NCI-H526 treated with DMSO at 0.1 percent for 48 hours (cell line): ENCODE results near the gene WDR53.
"Not testable (repeated sequence)": the region's sequence is repeated elsewhere in the genome, so short reads cannot be mapped to it uniquely, and the experiment has no call there.

Experiments
- DNase-seq: peaks from one replicate; lab custom pipeline; 2025; lab: John Stamatoyannopoulos, UW

Gene WDR53

DNA sequence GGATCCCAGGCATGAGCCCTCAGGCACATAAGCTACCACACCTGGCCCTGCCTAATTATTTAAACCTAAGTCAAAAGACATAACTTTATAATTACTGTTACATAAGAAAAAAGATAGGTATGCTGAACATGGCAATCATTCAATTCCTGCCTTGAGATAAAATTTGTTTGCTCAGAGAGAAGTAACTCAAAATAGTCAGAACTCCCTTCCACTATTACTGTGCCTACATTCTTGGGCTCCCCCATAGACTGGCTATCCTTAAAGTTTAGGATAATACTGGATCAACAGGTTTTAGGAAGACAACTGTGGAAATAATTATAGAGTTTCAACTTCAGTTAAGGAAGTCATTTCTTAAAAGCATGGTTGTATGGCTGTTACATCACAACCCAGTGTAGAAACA is 9.9 kb downstream of the WDR53 start:
- DNase-seq, result no peak

DNA sequence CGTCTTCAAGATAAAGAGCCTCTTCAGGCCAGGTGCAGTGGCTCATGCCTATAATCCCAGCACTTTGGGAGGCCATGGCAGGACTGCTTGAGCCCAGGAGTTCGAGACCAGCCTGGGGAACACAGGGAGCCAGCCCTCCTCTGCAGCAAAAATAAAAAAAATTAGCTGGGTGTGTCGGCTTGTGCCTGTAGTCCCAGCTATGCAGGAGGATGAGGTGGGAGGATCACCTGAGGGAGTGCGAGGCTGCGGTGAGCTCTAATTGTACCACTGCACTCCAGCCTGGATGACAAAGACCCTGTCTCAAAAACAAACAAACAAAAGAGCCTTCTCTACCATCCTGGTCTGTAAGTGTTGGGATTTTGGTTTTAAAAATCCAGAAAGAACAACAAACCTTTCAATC is 11.1 kb downstream of the WDR53 start:
- no peak for DNase-seq

DNA sequence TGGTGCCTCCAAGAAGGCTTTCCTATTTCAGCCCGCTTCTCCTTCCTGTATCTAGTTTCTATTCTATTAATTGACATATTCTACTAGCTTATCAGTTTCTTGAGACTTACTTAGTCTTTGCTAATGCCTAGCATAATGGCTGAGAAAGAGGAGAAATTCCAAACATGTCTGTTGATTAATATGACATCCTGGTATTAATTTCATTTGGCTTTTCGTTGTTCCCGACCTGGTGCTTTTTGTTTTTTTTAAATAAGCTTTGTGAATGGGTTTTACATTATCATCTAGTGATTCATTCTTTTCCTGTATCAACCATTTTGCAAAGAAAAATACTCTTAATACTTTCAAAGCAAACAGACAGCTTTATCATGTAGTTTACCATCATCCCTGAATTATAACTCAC is 13.1 kb downstream of the WDR53 start:
- DNase-seq, result no peak

DNA sequence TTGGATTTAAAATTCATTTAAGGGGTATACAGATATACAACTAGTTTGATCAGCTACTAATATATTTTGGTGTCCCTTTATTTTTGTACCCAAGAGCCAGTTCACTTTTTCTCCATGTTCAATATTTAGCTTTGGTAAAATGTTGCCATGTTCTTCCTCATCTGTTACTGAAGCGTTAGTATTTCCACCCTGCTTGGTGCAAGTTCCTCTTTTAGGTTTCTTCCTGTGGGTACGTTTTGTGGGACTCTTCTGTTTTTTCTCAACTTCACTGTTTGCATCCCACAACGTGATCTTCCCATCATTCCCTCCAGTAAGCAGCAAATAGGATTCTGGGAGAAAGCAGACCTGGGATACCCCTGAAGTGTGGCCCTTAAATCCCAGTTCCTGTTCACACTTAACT is 14.1 kb downstream of the WDR53 start:
- DNase-seq, result no peak

DNA sequence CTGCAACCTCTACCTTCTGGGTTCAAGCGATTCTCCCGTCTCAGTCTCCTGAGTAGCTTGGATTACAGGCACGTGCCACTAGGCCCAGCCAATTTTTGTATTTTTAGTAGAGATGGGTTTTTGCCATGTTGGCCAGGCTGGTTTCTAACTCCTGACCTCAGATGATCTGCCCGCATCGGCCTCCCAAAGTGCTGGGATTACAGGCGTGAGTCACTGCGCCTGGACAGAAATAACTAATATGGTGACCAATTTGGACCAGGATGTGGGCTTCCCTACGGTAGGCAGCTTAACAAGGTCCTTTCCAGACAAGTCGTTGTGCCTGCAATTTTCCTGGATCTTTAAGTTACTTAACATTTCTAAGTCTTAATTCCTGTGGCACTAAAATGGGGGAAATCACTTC is 14.8 kb downstream of the WDR53 start:
- no peak for DNase-seq

DNA sequence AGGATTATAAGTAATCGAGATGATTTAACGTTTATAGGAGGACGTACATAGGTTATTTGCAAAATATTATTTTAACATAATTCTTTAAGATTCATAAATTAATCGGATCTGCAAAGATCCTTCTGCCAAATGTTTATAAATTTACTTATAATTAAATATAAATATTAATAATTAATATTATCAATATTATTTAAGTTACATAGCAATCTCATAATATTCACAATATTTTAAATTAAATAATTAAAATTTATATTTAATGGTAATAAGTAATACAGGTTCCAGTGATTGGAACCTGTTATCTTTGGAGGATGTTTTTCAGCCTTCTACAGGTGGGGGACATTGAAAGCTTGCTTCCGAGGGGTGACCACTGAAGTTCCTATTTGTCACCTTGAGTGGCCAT is 16.1 kb downstream of the WDR53 start:
- DNase-seq, result no peak

DNA sequence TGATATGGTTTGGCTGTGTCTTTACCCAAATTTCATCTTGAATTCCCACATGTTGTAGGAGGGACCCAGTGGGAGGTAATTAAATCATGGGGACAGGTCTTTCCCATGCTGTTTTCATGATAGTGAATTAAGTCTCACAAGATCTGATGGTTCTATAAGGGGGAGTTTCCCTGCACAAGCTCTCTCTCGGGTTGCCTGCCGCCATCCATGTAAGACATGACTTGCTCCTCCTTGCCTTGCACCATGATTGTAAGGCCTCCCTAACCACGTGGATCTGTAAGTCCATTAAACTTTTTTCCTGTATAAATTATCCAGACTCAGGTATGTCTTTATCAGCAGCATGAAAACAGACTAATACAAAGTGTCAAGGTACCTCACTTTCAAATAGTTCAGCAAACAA is 18.2 kb downstream of the WDR53 start:
- DNase-seq, result not testable (repeated sequence)

DNA sequence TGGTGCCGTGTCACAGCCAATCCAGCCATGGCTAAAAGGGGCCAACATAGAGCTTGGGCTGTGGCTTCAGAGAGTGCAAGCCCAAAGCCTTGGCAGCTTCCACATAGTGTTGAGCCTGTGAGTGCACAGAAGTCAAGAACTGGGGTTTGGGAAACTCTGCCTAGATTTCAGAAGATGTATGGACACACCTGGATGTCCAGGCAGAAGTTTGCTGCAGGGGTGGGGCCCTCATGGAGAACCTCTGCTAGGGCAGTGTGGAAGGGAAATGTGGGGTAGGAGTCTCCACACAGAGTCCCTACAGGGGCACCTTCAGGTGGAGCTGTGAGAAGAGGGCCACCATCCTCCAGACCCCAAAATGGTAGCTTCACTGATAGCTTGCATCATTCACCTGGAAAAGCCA is 19.0 kb downstream of the WDR53 start:
- not testable (repeated sequence) for DNase-seq

DNA sequence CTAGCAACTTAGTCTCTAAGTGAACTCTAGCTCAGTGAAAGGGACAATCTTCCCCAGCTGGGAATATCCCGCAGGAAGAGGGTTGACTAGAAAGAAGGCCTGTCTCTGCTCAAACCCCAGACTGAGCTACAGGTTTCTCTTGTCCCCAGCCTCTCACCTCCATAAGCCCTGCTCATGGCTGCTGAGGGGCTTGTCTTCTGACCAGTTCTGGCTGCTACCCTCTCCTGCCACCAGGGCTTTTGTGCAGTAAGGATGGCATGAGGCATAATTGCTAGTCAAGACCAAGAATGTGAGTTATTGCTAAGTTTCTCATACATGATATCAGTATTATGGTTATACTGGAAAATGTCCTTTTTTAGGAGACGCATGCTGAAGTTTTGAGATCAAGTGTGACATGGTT is 21.3 kb downstream of the WDR53 start:
- no peak for DNase-seq

DNA sequence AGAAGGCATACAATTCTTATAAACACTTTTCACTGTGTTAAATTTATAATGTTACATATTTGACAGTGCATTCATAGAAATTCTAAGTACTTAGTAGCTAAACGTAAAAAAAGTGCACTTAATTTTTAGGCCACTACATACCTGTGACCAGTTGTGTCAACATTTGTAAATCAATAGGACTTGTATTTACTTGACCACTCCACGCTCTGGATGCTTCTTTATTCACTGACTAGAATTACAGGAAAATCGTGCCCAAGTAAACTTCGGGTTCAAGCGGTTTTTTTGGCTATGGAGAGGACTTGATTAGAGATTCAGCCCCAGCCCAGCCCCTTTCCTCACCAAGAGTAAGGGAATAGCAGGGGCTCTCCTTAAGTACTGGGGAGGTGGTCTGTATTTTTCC is 21.8 kb downstream of the WDR53 start:
- DNase-seq, result no peak

DNA sequence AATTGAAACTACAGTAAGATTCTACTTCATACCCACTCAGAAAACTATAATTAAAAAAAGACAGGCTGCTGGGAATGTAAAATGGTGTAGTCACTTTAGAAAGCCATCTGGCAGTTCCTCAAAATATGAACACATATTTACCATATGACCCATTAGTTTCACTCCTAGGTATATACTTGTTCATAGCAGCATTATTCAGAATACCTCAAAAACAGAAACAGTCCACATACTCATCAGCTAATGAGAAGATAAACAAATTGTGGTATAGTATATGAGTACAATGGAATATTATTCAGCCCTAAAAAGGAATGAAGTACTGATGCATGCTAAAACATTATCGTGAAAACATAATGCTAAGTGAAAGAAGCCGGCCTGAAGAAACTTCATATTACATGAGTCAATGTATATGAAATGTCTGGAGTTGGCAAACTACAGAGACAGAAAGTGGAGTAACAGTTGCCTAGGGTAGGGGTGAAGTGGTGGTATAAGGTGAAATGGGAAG is 23.8 kb downstream of the WDR53 start:
- no peak for DNase-seq

DNA sequence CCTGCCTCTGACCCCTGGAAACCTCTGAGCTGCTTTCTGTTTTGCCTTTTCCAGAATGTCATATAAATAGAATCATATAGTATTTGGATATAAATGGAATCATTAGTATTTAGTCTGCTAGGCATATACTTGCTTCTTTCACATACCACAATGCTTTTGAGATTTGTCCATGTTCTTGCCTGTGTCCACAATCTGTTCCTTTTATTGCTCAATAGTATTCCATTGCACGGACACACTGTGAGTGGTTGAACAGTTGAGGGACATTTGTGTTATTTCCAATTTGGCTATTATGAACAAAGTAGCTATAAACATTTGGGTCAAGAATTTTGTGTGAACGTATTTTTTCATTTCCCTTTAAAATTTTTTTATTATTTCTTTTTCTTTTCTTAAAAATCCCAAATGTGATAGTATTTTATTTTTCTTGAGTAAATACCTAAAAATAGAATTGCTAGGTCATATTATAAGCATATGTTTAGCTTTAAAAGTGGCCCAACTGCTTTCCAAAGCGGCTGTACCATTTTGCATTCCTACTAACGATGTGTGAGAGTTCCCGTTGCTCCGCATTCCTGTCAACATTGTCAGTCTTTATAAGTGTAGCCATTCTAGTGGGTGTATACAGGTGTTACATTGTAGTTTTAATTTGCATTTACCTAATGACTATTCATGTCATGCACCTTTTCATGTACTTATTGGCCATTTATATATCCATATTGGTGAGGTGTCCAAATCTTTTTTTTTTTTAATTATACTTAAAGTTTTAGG is 26.5 kb downstream of the WDR53 start:
- DNase-seq, result no peak

DNA sequence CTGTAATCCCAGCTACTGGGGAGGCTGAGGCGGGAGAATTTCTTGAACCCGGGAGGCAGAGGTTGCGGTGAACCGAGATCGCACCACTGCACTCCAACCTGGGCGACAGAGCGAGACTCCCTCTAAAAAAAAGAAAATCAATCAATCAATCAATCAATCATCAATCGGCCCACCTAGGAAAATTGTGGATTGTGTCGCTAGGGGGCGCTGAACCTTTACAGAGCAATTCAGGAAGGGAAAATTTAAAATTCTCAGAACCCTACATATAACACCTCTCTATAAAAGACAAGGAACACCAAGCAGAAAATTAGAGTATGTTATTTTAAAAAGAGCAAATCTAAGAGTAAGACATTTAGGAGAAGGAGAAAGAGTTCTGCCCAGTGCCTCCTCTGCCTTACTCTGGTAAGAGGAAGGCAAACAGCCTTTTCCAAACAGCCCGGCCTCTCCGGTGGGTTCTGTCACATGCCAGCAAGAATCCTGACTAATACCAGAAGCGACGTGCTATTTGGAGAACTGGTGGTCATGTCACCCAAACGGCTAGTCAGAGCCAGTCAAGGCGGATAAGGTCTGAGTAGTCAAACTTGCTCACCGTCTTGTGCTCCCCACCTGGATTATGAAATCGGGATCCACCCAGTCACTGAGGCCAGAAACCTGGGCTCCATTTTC is 30.9 kb downstream of the WDR53 start:
- no peak for DNase-seq

DNA sequence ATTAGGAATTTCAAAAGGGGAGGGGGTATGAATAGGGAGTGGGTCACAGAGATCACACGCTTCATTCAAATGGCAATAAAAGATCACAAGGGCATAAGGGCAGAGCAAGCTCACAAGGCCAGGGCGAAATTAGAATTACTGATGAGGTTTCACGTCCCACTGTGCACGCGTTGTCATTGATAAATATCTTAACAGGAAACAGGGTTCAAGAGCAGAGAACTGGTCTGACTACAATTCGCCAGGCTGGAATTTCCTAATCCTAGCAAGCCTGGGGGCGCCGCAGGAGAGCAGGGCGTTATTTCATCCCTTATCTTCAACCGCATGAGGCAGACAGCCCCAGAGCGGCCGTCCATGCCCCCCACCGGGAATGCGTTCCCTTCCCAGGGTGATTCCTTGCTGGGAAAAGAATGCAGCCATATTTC is 35.1 kb downstream of the WDR53 start:
- no peak for DNase-seq

DNA sequence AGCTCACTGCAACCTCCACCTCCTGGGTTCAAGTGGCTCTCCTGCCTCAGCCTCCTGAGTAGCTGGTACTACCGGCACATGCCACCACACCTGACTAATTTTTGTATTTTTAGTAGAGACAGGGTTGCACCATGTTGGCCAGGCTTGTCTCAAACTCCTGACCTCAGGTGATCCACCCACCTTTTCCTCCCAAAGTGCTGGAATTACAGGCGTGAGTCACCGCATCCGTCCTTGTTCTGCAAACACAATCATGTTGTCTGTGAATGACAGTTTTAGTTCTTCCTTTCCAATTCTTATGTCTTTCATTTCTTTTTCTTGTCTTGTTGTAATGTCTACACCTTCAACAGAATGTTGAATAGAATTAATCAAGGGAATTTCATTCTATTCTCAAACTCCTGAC is 36.9 kb downstream of the WDR53 start:
- no peak for DNase-seq

DNA sequence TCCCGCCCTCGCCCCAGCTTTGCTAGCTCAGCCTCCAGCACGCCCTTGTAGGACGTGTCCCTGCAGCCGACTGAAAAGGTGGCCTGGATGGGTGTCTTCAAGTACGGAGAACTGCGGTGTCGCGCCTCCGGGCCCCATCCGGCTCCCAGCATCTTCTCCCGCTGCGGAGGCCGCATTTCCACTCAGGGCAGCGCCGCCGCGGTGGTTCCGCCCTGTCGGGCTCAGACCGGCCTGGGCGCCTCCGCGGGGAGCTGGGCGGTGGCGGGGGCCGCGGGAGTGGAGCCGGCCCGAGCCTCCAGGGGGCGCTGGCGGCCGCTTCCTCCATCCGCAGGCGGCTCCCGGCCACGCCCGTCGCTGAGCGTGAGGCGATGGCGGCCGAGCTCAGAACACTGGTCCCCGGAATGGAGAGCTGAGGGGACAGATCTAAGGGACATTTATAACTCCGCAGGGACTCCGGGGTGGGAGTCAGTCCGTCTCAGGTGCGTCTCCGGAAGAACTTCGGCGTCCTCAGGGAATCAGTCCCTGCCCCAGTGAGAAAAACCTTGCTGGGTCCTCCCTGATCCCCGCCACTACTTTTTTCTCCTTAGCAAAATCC is 39.6 kb downstream of the WDR53 start:
- peak; percentile 58 for DNase-seq

DNA sequence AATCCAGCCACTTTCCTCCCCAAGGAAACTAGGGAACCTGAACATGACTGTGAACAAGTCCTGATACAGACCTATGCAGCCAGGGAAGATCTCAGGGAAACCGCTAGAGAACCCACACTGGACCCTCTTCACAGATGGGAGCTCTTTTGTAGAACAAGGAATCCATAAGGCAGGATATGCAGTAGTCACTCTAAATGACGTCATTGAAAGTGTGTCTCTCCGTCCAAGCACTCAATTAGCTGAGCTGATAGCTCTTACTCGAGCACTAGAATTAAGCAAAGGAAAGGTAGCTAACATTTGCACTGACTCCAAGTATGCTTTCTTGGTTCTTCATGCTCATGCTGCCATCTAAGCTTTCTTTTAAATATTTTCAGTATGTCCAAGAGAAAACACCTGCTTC is 43.2 kb downstream of the WDR53 start:
- no peak for DNase-seq

DNA sequence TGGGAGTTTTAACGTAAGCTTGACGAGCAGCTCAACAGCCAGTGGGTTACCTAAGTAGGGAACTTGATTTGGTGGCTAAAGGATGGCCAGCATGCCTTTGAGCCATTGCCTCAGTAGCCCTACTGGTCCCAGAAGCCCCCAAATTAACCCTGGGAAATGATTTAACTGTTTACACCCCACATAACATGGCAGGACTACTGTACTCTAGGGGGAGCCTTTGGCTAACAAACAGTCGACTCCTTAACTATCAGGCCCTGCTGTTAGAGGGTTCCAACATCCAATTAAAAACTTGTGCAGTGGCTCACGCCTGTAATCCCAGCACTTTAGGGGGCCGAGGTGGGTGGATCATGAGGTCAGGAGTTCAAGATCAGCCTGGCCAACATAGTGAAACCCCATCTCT is 43.8 kb downstream of the WDR53 start:
- no peak for DNase-seq

DNA sequence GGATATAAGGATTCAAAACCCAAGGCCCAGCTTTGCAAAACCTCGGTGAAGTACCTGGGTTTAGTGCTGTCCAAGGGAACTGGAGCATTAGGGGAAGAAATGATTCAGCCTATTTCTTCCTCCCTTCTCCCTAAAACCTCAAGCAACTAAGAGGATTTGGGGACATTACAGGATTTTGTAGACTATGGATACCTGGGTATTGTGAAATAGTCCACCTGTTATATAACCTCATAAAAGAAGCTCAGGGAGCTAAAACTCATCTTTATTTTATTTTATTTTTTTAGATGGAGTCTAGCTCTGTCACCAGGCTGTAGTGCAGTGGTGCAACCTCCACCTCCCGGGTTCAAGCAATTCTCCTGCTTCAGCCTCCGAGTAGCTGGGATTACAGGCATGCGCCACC is 44.5 kb downstream of the WDR53 start:
- no peak for DNase-seq

DNA sequence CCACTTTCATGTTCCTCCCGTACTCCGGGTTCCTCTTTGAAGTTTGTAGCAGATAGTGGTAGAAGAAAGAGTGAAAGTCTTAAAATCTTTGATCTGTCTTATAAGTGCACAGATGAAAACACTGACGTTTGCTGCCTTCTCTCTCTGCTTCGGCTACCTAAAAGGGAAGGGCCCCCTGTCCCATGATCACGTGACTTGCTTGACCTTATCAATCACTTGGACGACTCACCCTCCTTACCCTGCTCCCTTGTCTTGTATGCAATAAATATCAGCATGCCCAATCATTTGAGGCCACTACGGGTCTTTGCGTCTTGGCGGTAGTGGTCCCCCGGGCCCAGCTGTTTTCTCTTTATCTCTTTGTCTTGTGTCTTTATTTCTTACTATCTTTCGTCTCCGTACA is 47.1 kb downstream of the WDR53 start:
- not testable (repeated sequence) for DNase-seq

DNA sequence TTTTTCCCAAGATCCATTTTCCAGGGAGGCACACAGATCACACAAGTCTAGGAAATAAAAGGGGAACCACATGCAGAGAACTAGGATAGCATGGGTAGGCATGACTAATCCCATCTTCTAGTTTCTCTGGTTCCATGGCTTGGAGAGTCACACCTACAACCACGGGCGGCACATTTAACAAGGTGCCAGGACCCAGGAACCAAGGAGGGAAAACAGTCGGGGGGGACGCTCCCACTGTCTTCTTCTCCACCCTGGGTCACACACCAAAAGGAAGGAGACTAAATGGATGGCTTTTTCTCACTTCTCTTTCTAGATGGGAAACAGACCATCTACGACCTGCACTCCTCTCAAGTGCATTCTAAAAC is 48.7 kb downstream of the WDR53 start:
- DNase-seq, result no peak

DNA sequence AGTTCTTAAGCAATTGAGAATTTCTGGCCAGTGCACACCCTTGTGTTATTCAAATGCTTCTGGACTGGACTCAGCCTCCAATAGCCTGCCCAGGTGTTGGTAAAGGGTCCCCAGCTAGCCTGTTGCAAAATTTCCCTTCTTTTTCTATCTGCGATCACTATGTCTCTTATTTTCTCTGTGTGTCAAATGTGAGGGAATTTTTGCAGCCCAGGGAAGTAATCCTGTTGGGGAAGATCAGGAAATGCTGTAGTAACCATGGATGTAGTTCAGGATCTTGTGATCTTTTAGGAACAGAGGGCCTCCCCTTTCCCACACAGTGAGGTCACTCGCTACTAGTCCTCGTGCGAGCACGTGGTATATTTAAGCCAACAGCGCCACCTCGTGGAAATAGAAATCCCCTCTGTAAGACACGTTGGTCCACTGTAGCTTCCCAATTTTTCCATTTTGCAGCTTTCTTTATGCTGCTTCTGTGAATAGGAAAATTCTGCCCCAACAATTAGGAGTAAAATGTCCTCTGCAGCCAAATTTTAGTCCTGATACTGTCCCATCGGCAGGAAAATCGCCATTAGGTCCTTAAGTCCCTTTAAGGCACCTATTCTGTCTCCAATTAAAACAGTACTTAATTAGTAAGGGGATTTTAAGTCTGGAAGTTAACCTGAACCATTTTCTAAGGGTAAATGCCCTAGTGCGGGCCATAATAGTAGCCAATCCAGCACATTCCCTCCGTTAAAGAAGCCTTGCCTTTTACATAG is 49.2 kb downstream of the WDR53 start:
- peak; percentile 77 for DNase-seq

DNA sequence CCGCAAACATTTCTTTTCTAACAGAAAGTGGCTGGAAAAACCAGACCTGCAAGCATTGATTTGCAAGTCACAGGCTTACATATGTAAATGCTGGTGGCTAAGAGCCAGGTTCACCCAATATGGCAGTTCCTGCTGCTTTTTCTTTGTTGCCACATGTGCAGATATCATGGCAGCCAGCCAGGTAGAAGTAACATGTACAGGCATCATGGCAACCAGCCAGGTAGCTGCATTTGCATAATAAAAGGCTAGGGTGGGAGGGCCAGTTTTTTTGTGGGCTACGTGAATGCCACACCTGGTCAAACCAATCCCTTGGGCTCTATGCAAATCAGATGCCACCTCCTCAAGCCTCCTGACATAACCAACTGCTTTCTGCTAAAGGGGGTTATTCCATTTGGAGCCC is 50.4 kb downstream of the WDR53 start:
- peak; percentile 98 for DNase-seq
